NCI-H2227 treated with DMSO at 0.1 percent for 48 hours (cell line): ENCODE measurements around the gene RALB.
"Not testable (repeated sequence)": the region's sequence is repeated elsewhere in the genome, so short reads cannot be mapped to it uniquely, and the experiment has no call there.

Experiments used
- DNase-seq: peaks from one replicate; lab custom pipeline; 2025; lab: John Stamatoyannopoulos, UW

Gene RALB

GRCh38 chr2:120224735-120225548 lies 27.7 kb upstream of the RALB start:
- DNase-seq: no peak

GRCh38 chr2:120225549-120226065 lies 27.0 kb upstream of the RALB start:
- no peak for DNase-seq

- DNase-seq: no peak
Measured at GRCh38 chr2:120226316-120226715, 26.3 kb upstream of the RALB start.

GRCh38 chr2:120227111-120227991 lies 25.3 kb upstream of the RALB start:
- DNase-seq: no peak

GRCh38 chr2:120228503-120228902 lies 24.1 kb upstream of the RALB start:
- DNase-seq: no peak

GRCh38 chr2:120229341-120229740 lies 23.3 kb upstream of the RALB start:
- no peak for DNase-seq

GRCh38 chr2:120230515-120231471 lies 21.9 kb upstream of the RALB start:
- DNase-seq: no peak

- DNase-seq: no peak
Measured at GRCh38 chr2:120231564-120231973, 21.1 kb upstream of the RALB start.

- DNase-seq: no peak
Measured at GRCh38 chr2:120231974-120232635, 20.5 kb upstream of the RALB start.

GRCh38 chr2:120233292-120233691 lies 19.4 kb upstream of the RALB start:
- DNase-seq: no peak

GRCh38 chr2:120235158-120235557 lies 17.5 kb upstream of the RALB start:
- not testable (repeated sequence) for DNase-seq

- no peak for DNase-seq
Measured at GRCh38 chr2:120235681-120236080, 17.0 kb upstream of the RALB start.

- DNase-seq: no peak
Measured at GRCh38 chr2:120236316-120236715, 16.3 kb upstream of the RALB start.

GRCh38 chr2:120236791-120237190 lies 15.9 kb upstream of the RALB start:
- no peak for DNase-seq

- no peak for DNase-seq
Measured at GRCh38 chr2:120237491-120237902, 15.2 kb upstream of the RALB start.

- no peak for DNase-seq
Measured at GRCh38 chr2:120238728-120239487, 13.7 kb upstream of the RALB start.

GRCh38 chr2:120239488-120240287 lies 13.0 kb upstream of the RALB start:
- no peak for DNase-seq

- no peak for DNase-seq
Measured at GRCh38 chr2:120240901-120241429, 11.7 kb upstream of the RALB start.

GRCh38 chr2:120241684-120242083 lies 11.0 kb upstream of the RALB start:
- DNase-seq: no peak
